ENCODE results near the gene HS6ST2.
A peak's percentile ranks its signal among the peaks of the same experiment; 100 is the strongest.

Gene HS6ST2

GRCh38 chrX:132958091-132958703 is at the start of gene HS6ST2:
HS6ST2 (minus strand) TSS chrX:132958629.
- no peaks in the 10 kb centered on the region for H3F3A ChIP-seq (ENCODE audit: insufficient read depth, low read length)
- H3K9me2 ChIP-seq (replicated peaks; ENCODE audit: insufficient read depth, low read length), result no peaks in the 10 kb centered on the region
- H4K20me1 ChIP-seq (ENCODE audit: insufficient read depth, low read length), result no peaks in the 10 kb centered on the region
- H3K79me2 ChIP-seq (ENCODE audit: low read length), result no peaks in the 10 kb centered on the region
- no peaks in the 10 kb centered on the region for H3K9me3 ChIP-seq (replicated peaks; ENCODE audit: insufficient read depth, low read length)
- H3K27ac ChIP-seq (ENCODE audit: low read length), result no peak within 1 kb of the TSS
- no peak for DNase-seq
- H3K4me3 ChIP-seq (ENCODE audit: low read length), result peak within 1 kb of the TSS; percentile 45; the same call in 1 of the 2 replicates
- no peak within 1 kb of the TSS for H3K9ac ChIP-seq (ENCODE audit: low read length)
- H2AFZ ChIP-seq (ENCODE audit: low read length), result no peak within 1 kb of the TSS
- H3K4me1 ChIP-seq (ENCODE audit: low read length), result no peaks in the 10 kb centered on the region
- TF ChIP-seq EZH2phosphoT487 (IDR thresholded peaks at IDR 0.05; ENCODE audit: low read length) (no peak), CTCF (IDR thresholded peaks at IDR 0.05; ENCODE audit: low read length) (no peak), EZH2 (optimal IDR thresholded peaks at IDR 0.05; ENCODE audit: low read depth, low read length) (no peak)
- peak within 1 kb of the TSS; percentile 30 for H3K4me2 ChIP-seq (ENCODE audit: low read depth, low read length)
- no peaks in the 10 kb centered on the region for H3K27me3 ChIP-seq (replicated peaks; ENCODE audit: insufficient read depth, low read length)
- H3K36me3 ChIP-seq (replicated peaks; ENCODE audit: insufficient read depth, low read length), result no peaks in the 10 kb centered on the region

GRCh38 chrX:133007458-133007857 is 49.0 kb upstream of the HS6ST2 start:
- Histone ChIP-seq H3K4me2 (ENCODE audit: low read depth, low read length) (no peak overlapping the region), H3K9me3 (replicated peaks; ENCODE audit: insufficient read depth, low read length) (no peaks in the 10 kb centered on the region), H3K27me3 (replicated peaks; ENCODE audit: insufficient read depth, low read length) (no peaks in the 10 kb centered on the region), H4K20me1 (ENCODE audit: insufficient read depth, low read length) (no peaks in the 10 kb centered on the region), H3K9me2 (replicated peaks; ENCODE audit: insufficient read depth, low read length) (no peaks in the 10 kb centered on the region), H3F3A (ENCODE audit: insufficient read depth, low read length) (no peaks in the 10 kb centered on the region), H3K27ac (ENCODE audit: low read length) (no peak overlapping the region), H3K4me1 (ENCODE audit: low read length) (no peaks in the 10 kb centered on the region), H3K79me2 (ENCODE audit: low read length) (no peaks in the 10 kb centered on the region), H2AFZ (ENCODE audit: low read length) (no peak overlapping the region), H3K36me3 (replicated peaks; ENCODE audit: insufficient read depth, low read length) (no peaks in the 10 kb centered on the region), H3K4me3 (ENCODE audit: low read length) (no peak overlapping the region), H3K9ac (ENCODE audit: low read length) (no peak overlapping the region)
- DNase-seq, result no peak
- no peak for TF ChIP-seq CTCF (IDR thresholded peaks at IDR 0.05; ENCODE audit: low read length)
- TF ChIP-seq EZH2 (optimal IDR thresholded peaks at IDR 0.05; ENCODE audit: low read depth, low read length), result no peak
- no peak for TF ChIP-seq EZH2phosphoT487 (IDR thresholded peaks at IDR 0.05; ENCODE audit: low read length)

- no peaks in the 10 kb centered on the region for H3K79me2 ChIP-seq (ENCODE audit: low read length)
- no peaks in the 10 kb centered on the region for H3F3A ChIP-seq (ENCODE audit: insufficient read depth, low read length)
- DNase-seq, result no peak
- H3K4me3 ChIP-seq (ENCODE audit: low read length), result no peak overlapping the region
- H3K4me2 ChIP-seq (ENCODE audit: low read depth, low read length), result no peak overlapping the region
- TF ChIP-seq EZH2 (optimal IDR thresholded peaks at IDR 0.05; ENCODE audit: low read depth, low read length) (no peak), EZH2phosphoT487 (IDR thresholded peaks at IDR 0.05; ENCODE audit: low read length) (no peak), CTCF (IDR thresholded peaks at IDR 0.05; ENCODE audit: low read length) (no peak)
- H3K9me3 ChIP-seq (replicated peaks; ENCODE audit: insufficient read depth, low read length), result no peaks in the 10 kb centered on the region
- H3K27me3 ChIP-seq (replicated peaks; ENCODE audit: insufficient read depth, low read length), result no peaks in the 10 kb centered on the region
- H4K20me1 ChIP-seq (ENCODE audit: insufficient read depth, low read length), result no peaks in the 10 kb centered on the region
- H2AFZ ChIP-seq (ENCODE audit: low read length), result no peak overlapping the region
- no peaks in the 10 kb centered on the region for H3K36me3 ChIP-seq (replicated peaks; ENCODE audit: insufficient read depth, low read length)
- H3K27ac ChIP-seq (ENCODE audit: low read length), result no peak overlapping the region
- no peak overlapping the region for H3K9ac ChIP-seq (ENCODE audit: low read length)
- H3K9me2 ChIP-seq (replicated peaks; ENCODE audit: insufficient read depth, low read length), result no peaks in the 10 kb centered on the region
- no peaks in the 10 kb centered on the region for H3K4me1 ChIP-seq (ENCODE audit: low read length)
Measured at GRCh38 chrX:133005616-133006015, 47.2 kb upstream of the HS6ST2 start.

All from MM.1S (cell line).